Mucosa of rectum (tissue), 2 donors: ENCODE data around the gene DYNLT1.

Experiments used
- H3K27ac ChIP-seq, 2 donors: one replicate each; pipeline ENCODE4 v1.7.0; 2013; ENCODE audit warnings: inconsistent platforms in 2 of 2, low read depth in 2 of 2, low read length in 2 of 2
- H3K27me3 ChIP-seq, 2 donors: one replicate each; pipeline ENCODE4 v1.7.0; 2013; ENCODE audit warnings: low read length in 2 of 2; ENCODE audit not compliant: control insufficient read depth in 2 of 2, insufficient read depth in 2 of 2
- H3K36me3 ChIP-seq, 2 donors: one replicate each; pipeline ENCODE4 v1.7.0; 2013; ENCODE audit warnings: low read length in 2 of 2; ENCODE audit not compliant: control insufficient read depth in 2 of 2, insufficient read depth in 2 of 2
- H3K4me1 ChIP-seq, 2 donors: one replicate each; pipeline ENCODE4 v1.7.0; 2013; ENCODE audit warnings: low read length in 2 of 2, mild to moderate bottlenecking in 1 of 2; ENCODE audit not compliant: control insufficient read depth in 2 of 2, insufficient read depth in 2 of 2
- H3K4me3 ChIP-seq, 2 donors: one replicate each; pipeline ENCODE4 v1.7.0; 2013; ENCODE audit warnings: low read length in 2 of 2
- H3K9ac ChIP-seq, 2 donors: one replicate each; pipeline ENCODE4 v1.7.0; 2013; ENCODE audit warnings: low read length in 2 of 2, low read depth in 1 of 2, mild to moderate bottlenecking in 1 of 2
- H3K9me3 ChIP-seq, 2 donors: one replicate each; pipeline ENCODE4 v1.7.0; 2013; ENCODE audit warnings: low read length in 2 of 2; ENCODE audit not compliant: control insufficient read depth in 2 of 2
- donor health status: healthy.
- donor health status: Normal muscosa, but diverticular disease.

The DYNLT1 gene

GRCh38 chr6:158631678-158632537, 12.6 kb downstream of the DYNLT1 start:
- Histone ChIP-seq H3K4me1 (peaks cover 19 to 25% of the 10 kb centered on the region in 2 donors), H3K36me3 (peaks cover 36 to 44% of the 10 kb centered on the region in 2 donors), H3K4me3 (peak overlapping the region; percentile 9 to 54), H3K27me3 (no peaks in the 10 kb centered on the region), H3K27ac (peak overlapping the region; percentile 84 to 87), H3K9ac (peak overlapping the region; percentile 32 to 49), H3K9me3 (no peaks in the 10 kb centered on the region)

- H3K9me3 ChIP-seq = no peaks in the 10 kb centered on the region
- H3K9ac ChIP-seq = peak overlapping the region; percentile 32 to 49
- H3K36me3 ChIP-seq = peaks cover 39 to 46% of the 10 kb centered on the region in 2 donors
- H3K4me3 ChIP-seq = peak overlapping the region; percentile 9 to 54
- H3K27me3 ChIP-seq = no peaks in the 10 kb centered on the region
- peak overlapping the region; percentile 84 to 87 for H3K27ac ChIP-seq
- peaks cover 19 to 25% of the 10 kb centered on the region in 2 donors for H3K4me1 ChIP-seq
Measured at GRCh38 chr6:158630938-158631616, 13.5 kb downstream of the DYNLT1 start.

GRCh38 chr6:158629367-158630221, 14.9 kb downstream of the DYNLT1 start:
- H3K9me3 ChIP-seq = no peaks in the 10 kb centered on the region
- H3K4me3 ChIP-seq = no peak overlapping the region
- H3K27ac ChIP-seq = no peak overlapping the region
- peaks cover 19 to 25% of the 10 kb centered on the region in 2 donors for H3K4me1 ChIP-seq
- no peaks in the 10 kb centered on the region for H3K27me3 ChIP-seq
- H3K9ac ChIP-seq = no peak overlapping the region
- H3K36me3 ChIP-seq = peaks cover 36 to 51% of the 10 kb centered on the region in 2 donors

- Histone ChIP-seq H3K36me3 (peaks cover 40 to 53% of the 10 kb centered on the region in 2 donors), H3K4me1 (peaks cover 19 to 25% of the 10 kb centered on the region in 2 donors), H3K27ac (no peak overlapping the region), H3K9me3 (no peaks in the 10 kb centered on the region), H3K9ac (no peak overlapping the region), H3K4me3 (no peak overlapping the region), H3K27me3 (no peaks in the 10 kb centered on the region)
Measured at GRCh38 chr6:158628542-158628941, 16.0 kb downstream of the DYNLT1 start.

DNA sequence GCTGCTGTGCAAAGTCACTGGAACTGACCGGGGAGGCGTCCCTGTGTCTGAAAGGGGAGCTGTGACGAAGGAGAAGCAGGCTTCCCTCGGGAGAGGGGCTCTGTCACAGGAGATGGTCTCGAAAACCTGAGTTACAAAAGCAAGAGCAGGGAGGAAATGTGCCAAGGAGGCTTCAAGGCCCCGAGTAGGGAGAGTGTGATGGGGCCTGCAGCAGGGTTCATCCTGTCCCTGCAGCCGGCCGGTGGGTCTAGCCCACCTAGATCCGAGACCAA, 16.7 kb downstream of the DYNLT1 start:
- H3K9me3 ChIP-seq = no peaks in the 10 kb centered on the region
- no peak overlapping the region for H3K4me3 ChIP-seq
- no peak overlapping the region for H3K9ac ChIP-seq
- no peak overlapping the region for H3K27ac ChIP-seq
- H3K4me1 ChIP-seq = peaks cover 19 to 25% of the 10 kb centered on the region in 2 donors
- peaks cover 35 to 48% of the 10 kb centered on the region in 2 donors for H3K36me3 ChIP-seq
- H3K27me3 ChIP-seq = no peaks in the 10 kb centered on the region

- no peak overlapping the region for H3K9ac ChIP-seq
- no peaks in the 10 kb centered on the region for H3K27me3 ChIP-seq
- H3K4me1 ChIP-seq = peaks cover 19 to 24% of the 10 kb centered on the region in 2 donors
- H3K9me3 ChIP-seq = no peaks in the 10 kb centered on the region
- H3K27ac ChIP-seq = no peak overlapping the region
- H3K36me3 ChIP-seq = peaks cover 36 to 50% of the 10 kb centered on the region in 2 donors
- H3K4me3 ChIP-seq = no peak overlapping the region
Measured at GRCh38 chr6:158627168-158627939, 17.2 kb downstream of the DYNLT1 start.

DNA sequence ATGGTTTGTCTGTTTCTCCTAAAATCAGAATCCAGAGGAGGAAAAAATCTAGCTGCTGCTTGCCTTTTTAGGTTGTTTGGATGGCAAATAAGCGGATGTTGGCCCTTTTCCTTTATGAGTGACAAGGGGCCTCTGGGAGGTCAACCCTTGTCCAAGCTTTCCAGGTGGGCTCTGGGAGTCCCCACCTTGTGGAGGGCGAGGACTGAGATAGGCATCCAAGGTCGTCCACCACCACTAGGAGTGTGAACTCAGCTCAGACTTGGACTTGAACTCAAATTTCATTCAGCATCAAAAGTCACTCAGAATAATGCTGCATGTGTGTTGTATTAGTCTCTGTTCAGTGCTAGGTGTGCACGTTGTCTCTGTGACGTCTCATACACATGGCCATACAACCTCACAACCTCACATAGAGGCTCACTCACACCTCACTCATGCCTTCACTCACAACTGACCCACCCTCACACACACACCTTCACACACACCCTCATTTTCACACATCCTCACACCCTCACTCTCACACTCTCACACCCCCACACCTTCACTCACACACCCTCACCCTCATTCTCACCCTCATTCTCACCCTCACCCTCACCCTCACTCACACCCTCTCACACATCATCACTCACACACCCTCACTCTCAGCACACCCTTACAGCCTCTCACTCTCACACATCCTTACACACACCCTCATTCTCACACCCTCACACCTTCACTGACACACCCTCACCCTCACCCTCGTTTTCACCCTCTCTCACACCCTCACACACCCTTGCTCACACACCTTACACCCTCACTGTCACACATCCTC, 18.0 kb downstream of the DYNLT1 start:
- H3K9ac ChIP-seq = no peak overlapping the region
- H3K27me3 ChIP-seq = no peaks in the 10 kb centered on the region
- H3K9me3 ChIP-seq = no peaks in the 10 kb centered on the region
- H3K36me3 ChIP-seq = peaks cover 39 to 54% of the 10 kb centered on the region in 2 donors
- H3K4me3 ChIP-seq = no peak overlapping the region
- peaks cover 14 to 16% of the 10 kb centered on the region in 2 donors for H3K4me1 ChIP-seq
- H3K27ac ChIP-seq = no peak overlapping the region

DNA sequence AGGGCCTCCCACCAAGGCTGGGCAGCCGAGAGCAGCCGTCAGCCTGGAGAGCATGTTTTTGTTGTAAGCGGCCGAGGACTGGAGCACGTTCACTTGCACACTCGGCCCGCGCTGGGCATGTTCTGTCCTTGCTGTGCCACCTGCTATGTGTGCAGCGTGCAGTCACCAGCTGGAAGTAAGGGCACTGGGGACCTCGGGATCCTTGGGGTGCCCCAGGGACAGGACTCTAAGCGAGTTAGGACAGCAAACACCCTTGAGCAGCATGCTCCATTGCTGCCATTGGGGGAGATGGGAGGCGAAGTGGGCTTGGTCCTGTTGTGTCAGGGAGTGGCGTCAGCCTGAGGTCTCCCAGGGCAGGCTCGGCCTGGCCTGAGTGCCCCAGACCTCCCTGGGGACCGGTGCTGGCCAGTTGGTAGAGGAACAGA, 18.6 kb downstream of the DYNLT1 start:
- H3K27me3 ChIP-seq = no peaks in the 10 kb centered on the region
- peaks cover 40 to 60% of the 10 kb centered on the region in 2 donors for H3K36me3 ChIP-seq
- H3K9me3 ChIP-seq = no peaks in the 10 kb centered on the region
- H3K4me3 ChIP-seq = no peak overlapping the region
- no peak overlapping the region for H3K9ac ChIP-seq
- no peak overlapping the region for H3K27ac ChIP-seq
- H3K4me1 ChIP-seq = peaks cover 7 to 9% of the 10 kb centered on the region in 2 donors
